Astrocyte (in vitro differentiated cells and primary cell): Measurements from ENCODE around the gene PLCG1. TPM values are rescaled to one million over a fixed set of nuclear protein-coding genes. Genes with fewer than 3 reads are reported as not detected.

Experiments used
- DNase-seq: peaks from one replicate; pipeline ENCODE4 v3.0.0-alpha.2; 2010; ENCODE audit warnings: low read depth
- FAIRE-seq: peaks from 2 replicates; lab custom pipeline; 2011; peaks lifted over from hg19 to GRCh38; lab: Jason Lieb, UNC
- H2AFZ ChIP-seq: 2 replicates; pipeline ENCODE4 v1.6.0; 2012; ENCODE audit warnings: low read depth, low read length, inconsistent platforms
- H3K27ac ChIP-seq: 2 replicates; pipeline ENCODE4 v1.5.1; 2011; ENCODE audit warnings: low read depth, low read length, inconsistent platforms
- H3K27me3 ChIP-seq: 2 replicates; pipeline ENCODE4 v1.6.0; 2011; ENCODE audit warnings: low read length, inconsistent platforms; ENCODE audit not compliant: insufficient read depth
- H3K36me3 ChIP-seq: 2 replicates; pipeline ENCODE4 v1.5.1; 2011; ENCODE audit warnings: low read length, inconsistent platforms; ENCODE audit not compliant: insufficient read depth
- H3K4me1 ChIP-seq: 2 replicates; pipeline ENCODE4 v1.5.1; 2011; ENCODE audit warnings: low read length, inconsistent platforms; ENCODE audit not compliant: insufficient read depth
- H3K4me2 ChIP-seq: 2 replicates; pipeline ENCODE4 v1.6.0; 2012; ENCODE audit warnings: low read length, inconsistent platforms
- H3K4me3 ChIP-seq: 2 replicates; pipeline ENCODE4 v1.5.1; 2011; ENCODE audit warnings: low read depth, mild to moderate bottlenecking, low read length, inconsistent platforms; ENCODE audit not compliant: insufficient read depth
- H3K79me2 ChIP-seq: 2 replicates; pipeline ENCODE4 v1.6.0; 2012; ENCODE audit warnings: mild to moderate bottlenecking, low read length, inconsistent platforms; ENCODE audit not compliant: insufficient read depth
- H3K9ac ChIP-seq: 2 replicates; pipeline ENCODE4 v1.6.0; 2012; ENCODE audit warnings: mild to moderate bottlenecking, low read length, inconsistent platforms
- H3K9me3 ChIP-seq: 2 replicates; pipeline ENCODE4 v1.5.1; 2012; ENCODE audit warnings: low read depth, mild to moderate bottlenecking, low read length, inconsistent platforms; ENCODE audit not compliant: insufficient read depth
- H4K20me1 ChIP-seq: 2 replicates; pipeline ENCODE4 v1.6.0; 2012; ENCODE audit warnings: low read length, inconsistent platforms; ENCODE audit not compliant: insufficient read depth
- H3K27ac Mint-ChIP-seq: one replicate; pipeline ENCODE4 v1.8.0; 2021; ENCODE audit warnings: mild to moderate bottlenecking, mixed read lengths; ENCODE audit not compliant: unreplicated experiment
- H3K27me3 Mint-ChIP-seq: one replicate; pipeline ENCODE4 v1.8.0; 2021; ENCODE audit warnings: low read depth, mixed read lengths; ENCODE audit not compliant: unreplicated experiment
- H3K36me3 Mint-ChIP-seq: one replicate; pipeline ENCODE4 v1.8.0; 2021; ENCODE audit warnings: low read depth, mixed read lengths; ENCODE audit not compliant: unreplicated experiment
- H3K4me1 Mint-ChIP-seq: one replicate; pipeline ENCODE4 v1.8.0; 2021; ENCODE audit warnings: low read depth, mixed read lengths; ENCODE audit not compliant: unreplicated experiment
- H3K4me3 Mint-ChIP-seq: one replicate; pipeline ENCODE4 v1.8.0; 2021; ENCODE audit warnings: mild to moderate bottlenecking, moderate library complexity, mixed read lengths; ENCODE audit not compliant: unreplicated experiment
- H3K9me3 Mint-ChIP-seq: one replicate; pipeline ENCODE4 v1.8.0; 2021; ENCODE audit warnings: mild to moderate bottlenecking, mixed read lengths; ENCODE audit not compliant: unreplicated experiment
- CTCF ChIP-seq: IDR thresholded peaks from 2 replicates; pipeline ENCODE4 v1.5.1; 2011; ENCODE audit warnings: low read depth, mild to moderate bottlenecking, inconsistent platforms, low read length, moderate library complexity; ENCODE audit not compliant: insufficient read depth
- EZH2 ChIP-seq: IDR thresholded peaks from 2 replicates; pipeline ENCODE4 v1.6.1; 2012; ENCODE audit warnings: mild to moderate bottlenecking, low read length, inconsistent platforms; ENCODE audit not compliant: insufficient read depth
- total RNA-seq: library from RNA; stranded (reverse); gene quantifications from 2 replicates; pipeline ENCODE4 v1.2.1, GENCODE V29; 2021

Gene PLCG1
- total RNA-seq, 1 donor from 2014 or later, result 129 TPM

GRCh38 chr20:41154436-41155176, 17.3 kb downstream of the PLCG1 start:
- no peak overlapping the region for H3K27ac Mint-ChIP-seq
- H3K36me3 Mint-ChIP-seq, result peaks cover 11% of the 10 kb centered on the region
- Histone ChIP-seq H3K79me2 (peaks cover 100% of the 10 kb centered on the region), H3K36me3 (no peaks in the 10 kb centered on the region), H4K20me1 (peaks cover 100% of the 10 kb centered on the region), H3K4me3 (no peak overlapping the region), H2AFZ (no peak overlapping the region), H3K9ac (no peak overlapping the region), H3K9me3 (no peaks in the 10 kb centered on the region), H3K4me2 (no peak overlapping the region), H3K27me3 (no peaks in the 10 kb centered on the region), H3K27ac (no peak overlapping the region), H3K4me1 (peaks cover 11% of the 10 kb centered on the region)
- peaks cover 30% of the 10 kb centered on the region for H3K4me1 Mint-ChIP-seq
- H3K27me3 Mint-ChIP-seq, result no peaks in the 10 kb centered on the region
- TF ChIP-seq EZH2 (no peak), CTCF (no peak)
- H3K4me3 Mint-ChIP-seq, result no peak overlapping the region
- FAIRE-seq, result no peak
- DNase-seq, result no peak
- peaks cover 2% of the 10 kb centered on the region for H3K9me3 Mint-ChIP-seq

GRCh38 chr20:41155261-41155660, 17.9 kb downstream of the PLCG1 start:
- Histone ChIP-seq H2AFZ (no peak overlapping the region), H3K9me3 (no peaks in the 10 kb centered on the region), H4K20me1 (peaks cover 100% of the 10 kb centered on the region), H3K4me1 (peaks cover 7% of the 10 kb centered on the region), H3K27me3 (no peaks in the 10 kb centered on the region), H3K79me2 (peaks cover 100% of the 10 kb centered on the region), H3K36me3 (no peaks in the 10 kb centered on the region), H3K4me3 (no peak overlapping the region), H3K27ac (no peak overlapping the region), H3K4me2 (no peak overlapping the region), H3K9ac (no peak overlapping the region)
- H3K4me1 Mint-ChIP-seq, result peaks cover 27% of the 10 kb centered on the region
- H3K36me3 Mint-ChIP-seq, result peaks cover 13% of the 10 kb centered on the region
- no peak overlapping the region for H3K27ac Mint-ChIP-seq
- no peak for TF ChIP-seq CTCF
- TF ChIP-seq EZH2, result no peak
- H3K9me3 Mint-ChIP-seq, result no peaks in the 10 kb centered on the region
- no peak overlapping the region for H3K4me3 Mint-ChIP-seq
- H3K27me3 Mint-ChIP-seq, result no peaks in the 10 kb centered on the region
- FAIRE-seq (no peak), DNase-seq (no peak)

- H3K4me1 Mint-ChIP-seq, result peaks cover 15% of the 10 kb centered on the region
- H3K4me2 ChIP-seq, result no peak overlapping the region
- H3K27ac Mint-ChIP-seq, result no peak overlapping the region
- TF ChIP-seq EZH2 (no peak), CTCF (no peak)
- no peaks in the 10 kb centered on the region for H3K27me3 Mint-ChIP-seq
- H3K36me3 ChIP-seq, result peaks cover 3% of the 10 kb centered on the region
- H3K79me2 ChIP-seq, result peaks cover 86% of the 10 kb centered on the region
- no peaks in the 10 kb centered on the region for H3K4me1 ChIP-seq
- H3K9me3 Mint-ChIP-seq, result no peaks in the 10 kb centered on the region
- no peak overlapping the region for H3K27ac ChIP-seq
- peaks cover 22% of the 10 kb centered on the region for H3K36me3 Mint-ChIP-seq
- FAIRE-seq (no peak), DNase-seq (no peak)
- no peak overlapping the region for H3K4me3 ChIP-seq
- H4K20me1 ChIP-seq, result peaks cover 100% of the 10 kb centered on the region
- H3K9ac ChIP-seq, result no peak overlapping the region
- H3K27me3 ChIP-seq, result no peaks in the 10 kb centered on the region
- H3K4me3 Mint-ChIP-seq, result no peak overlapping the region
- no peaks in the 10 kb centered on the region for H3K9me3 ChIP-seq
- H2AFZ ChIP-seq, result no peak overlapping the region
Measured at GRCh38 chr20:41158082-41158625, 20.8 kb downstream of the PLCG1 start.
